ENCODE data around the gene SLC6A11.

Gene SLC6A11

GRCh38 chr3:10981031-10981430, 165.0 kb downstream of the SLC6A11 start:
- DNase-seq (ENCODE audit: low spot score) = no peak

GRCh38 chr3:10981961-10982360, 165.9 kb downstream of the SLC6A11 start:
- DNase-seq (ENCODE audit: low spot score) = no peak

GRCh38 chr3:10982782-10983181, 166.8 kb downstream of the SLC6A11 start:
- DNase-seq (ENCODE audit: low spot score) = no peak

- DNase-seq (ENCODE audit: low spot score) = peak; percentile 97
These were observed 167.3 kb downstream of the SLC6A11 start for GRCh38 chr3:10983219-10983916.

- no peak for DNase-seq (ENCODE audit: low spot score)
These were observed 168.4 kb downstream of the SLC6A11 start for GRCh38 chr3:10984371-10984896.

- no peak for DNase-seq (ENCODE audit: low spot score)
These were observed 169.2 kb downstream of the SLC6A11 start for GRCh38 chr3:10985181-10985580.

GRCh38 chr3:10986592-10986991, 170.6 kb downstream of the SLC6A11 start:
- DNase-seq (ENCODE audit: low spot score) = no peak

- no peak for DNase-seq (ENCODE audit: low spot score)
These were observed 172.1 kb downstream of the SLC6A11 start for GRCh38 chr3:10988001-10988665.

GRCh38 chr3:10988991-10989484, 173.0 kb downstream of the SLC6A11 start:
- DNase-seq (ENCODE audit: low spot score) = no peak
